GM19023 (cell line): ENCODE results near the gene KLHL2.
A peak's percentile ranks its signal among the peaks of the same experiment; 100 is the strongest.

Source experiments
- ATAC-seq: cut with Tn5 transposase; IDR thresholded peaks from one replicate; pipeline ENCODE4 v1.9.1; 2021; ENCODE audit warnings: mild to moderate bottlenecking, moderate library complexity; ENCODE audit not compliant: unreplicated experiment

Gene KLHL2

DNA sequence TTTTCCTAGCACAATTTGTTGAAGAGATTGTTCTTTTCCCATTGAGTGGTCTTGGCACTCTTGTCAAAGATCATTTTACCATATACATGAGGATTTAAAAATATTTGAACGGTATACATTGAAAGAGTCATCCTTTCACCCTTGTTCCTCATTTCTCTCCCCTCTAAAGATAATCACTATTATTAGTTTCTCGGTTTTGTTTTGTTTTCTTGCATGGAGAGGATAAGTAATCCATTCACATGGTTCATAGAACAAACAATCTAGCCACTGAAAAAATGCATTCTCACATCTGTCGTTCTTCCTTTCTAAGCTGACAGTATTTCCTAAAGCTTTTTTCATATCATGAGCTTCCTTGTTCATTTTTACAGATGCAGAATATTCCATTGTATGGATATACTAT, 80.9 kb downstream of the KLHL2 start:
- ATAC-seq: peak; percentile 39

DNA sequence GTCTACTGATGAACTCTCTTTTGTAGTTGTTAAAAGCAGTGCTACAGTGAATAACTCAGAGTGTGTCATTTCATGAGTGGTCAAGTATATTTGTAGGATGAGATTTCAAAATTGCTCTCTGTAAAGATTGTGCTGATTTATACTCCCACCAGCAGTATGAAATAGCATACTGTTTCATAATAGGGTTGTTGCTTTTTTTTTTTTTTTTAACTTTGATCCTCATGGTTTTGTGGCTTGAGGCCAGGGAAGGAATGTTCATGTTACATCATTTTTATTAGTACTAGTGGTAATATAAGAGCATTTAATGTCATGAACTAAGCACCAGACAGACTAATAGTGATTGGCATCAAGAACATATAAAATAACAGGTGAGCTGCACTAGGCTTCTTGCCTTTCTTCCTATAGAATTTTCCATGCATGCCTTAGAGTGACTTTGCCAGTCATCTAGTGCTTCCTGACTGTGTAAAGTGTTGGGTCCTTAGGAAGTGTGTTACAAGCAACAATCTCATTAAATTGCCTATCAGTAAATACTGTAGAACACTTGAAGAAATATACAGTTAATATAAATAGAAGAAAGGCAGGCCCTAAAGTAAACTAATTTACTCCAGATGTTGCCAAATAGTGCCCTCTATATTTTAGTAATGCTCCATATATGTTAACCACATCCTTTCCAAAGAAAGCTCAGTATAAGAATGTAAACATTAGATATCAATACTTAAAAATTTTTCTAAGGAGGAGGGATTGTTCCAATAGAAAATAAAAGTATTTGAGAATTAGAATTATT, 81.5 kb downstream of the KLHL2 start:
- no peak for ATAC-seq

DNA sequence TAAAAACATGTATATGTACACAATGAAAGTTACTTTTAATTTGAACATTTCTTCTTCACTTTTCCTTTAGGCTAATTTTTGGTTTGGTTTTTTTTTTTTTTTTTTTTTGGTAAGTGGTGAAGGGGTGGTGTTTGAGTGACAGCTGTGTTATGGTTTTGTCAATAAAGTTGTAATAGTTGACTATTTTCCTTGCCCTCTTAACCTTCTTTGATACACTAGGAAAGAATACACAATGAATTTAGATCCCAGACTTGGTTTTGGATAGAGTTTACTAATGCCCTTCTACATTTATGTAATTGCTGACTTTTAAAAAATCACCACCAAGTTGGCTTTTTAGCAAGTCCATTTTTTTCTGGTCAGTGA, 82.0 kb downstream of the KLHL2 start:
- ATAC-seq: no peak

DNA sequence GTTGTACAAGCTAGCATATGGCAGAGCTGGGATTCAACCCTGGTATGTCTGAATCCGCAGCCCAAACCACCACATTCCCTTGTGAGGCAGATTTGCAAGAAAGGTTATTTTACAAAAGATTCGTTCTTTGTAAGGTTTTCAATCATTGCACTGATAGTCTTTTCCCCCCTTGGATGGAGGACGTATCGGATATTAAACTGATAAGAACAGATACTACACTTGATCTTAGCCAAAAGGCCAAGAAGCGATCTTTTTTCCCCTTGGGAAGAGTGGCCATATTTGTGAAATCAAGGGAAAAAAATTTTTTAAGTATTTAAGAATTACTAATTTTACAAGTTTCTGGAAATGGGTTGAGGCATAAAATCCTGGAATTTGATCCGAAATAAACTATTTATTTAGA, 85.7 kb downstream of the KLHL2 start:
- ATAC-seq: no peak

DNA sequence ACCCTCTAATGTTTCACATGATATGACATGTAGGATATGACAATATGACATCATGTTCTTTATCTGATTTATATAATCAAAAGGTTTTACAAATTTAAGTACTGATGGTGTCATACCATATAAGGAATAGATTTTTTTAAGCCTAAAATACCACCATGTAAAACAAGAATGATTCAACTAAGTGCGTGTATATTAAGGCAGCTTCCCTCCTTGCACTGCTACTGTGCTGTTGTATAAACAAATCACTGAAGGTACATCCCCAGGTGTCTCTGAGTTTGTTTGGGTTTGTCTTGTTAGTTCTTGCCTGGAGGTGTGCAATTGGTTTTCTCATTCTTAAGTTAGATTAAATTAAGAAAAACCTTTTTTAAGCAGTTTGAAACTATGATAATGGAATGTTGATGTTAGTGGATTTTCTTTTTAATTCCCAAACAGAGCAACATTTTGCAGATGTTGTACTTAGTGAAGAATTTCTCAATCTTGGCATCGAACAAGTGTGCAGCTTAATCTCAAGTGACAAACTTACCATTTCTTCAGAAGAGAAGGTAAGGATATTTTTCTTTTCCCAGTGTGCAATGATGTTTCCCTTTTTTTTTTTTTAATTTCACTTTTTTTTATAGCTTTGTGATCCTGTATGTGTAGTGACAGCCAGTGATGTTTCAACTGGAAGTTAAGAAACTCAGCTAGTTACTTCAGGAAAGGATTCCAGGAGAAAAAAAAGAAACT, 86.7 kb downstream of the KLHL2 start:
- no peak for ATAC-seq

DNA sequence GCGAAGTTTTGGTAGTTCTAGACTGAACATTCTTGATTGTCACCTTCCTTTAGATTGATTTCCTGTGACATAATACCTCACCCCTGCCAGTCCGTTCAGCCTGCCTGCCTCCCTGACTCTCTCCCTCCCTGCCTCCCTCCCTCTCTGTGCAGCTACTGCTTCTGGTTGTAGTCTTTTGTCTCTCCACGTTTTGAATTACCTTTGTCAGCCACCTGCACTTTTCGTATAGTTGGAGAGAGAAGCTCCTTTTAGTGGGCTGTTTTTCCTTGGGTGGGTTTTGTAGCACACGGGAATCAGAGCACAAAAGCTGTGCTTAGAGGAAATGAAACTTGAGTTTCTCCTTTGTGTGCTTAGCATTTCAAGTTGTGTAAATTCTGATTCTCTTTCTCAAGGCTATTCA, 87.5 kb downstream of the KLHL2 start:
- ATAC-seq: peak; percentile 95

DNA sequence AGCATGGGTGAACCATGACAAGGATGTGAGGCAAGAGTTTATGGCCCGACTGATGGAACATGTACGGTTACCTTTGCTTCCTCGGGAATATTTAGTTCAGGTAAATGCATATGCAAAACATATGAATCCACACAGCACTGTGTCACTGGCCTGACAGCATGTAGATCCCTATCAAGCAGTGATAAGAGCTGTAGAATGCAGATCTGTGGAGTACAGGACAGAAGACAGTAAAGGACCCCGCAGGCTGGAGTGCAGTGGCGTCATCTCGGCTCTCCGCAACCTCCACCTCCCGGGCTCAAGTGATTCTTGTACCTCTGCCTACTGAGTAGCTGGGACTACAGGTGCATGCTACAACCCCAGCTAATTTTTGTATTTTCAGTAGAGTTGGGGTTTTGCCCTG, 90.3 kb downstream of the KLHL2 start:
- no peak for ATAC-seq

DNA sequence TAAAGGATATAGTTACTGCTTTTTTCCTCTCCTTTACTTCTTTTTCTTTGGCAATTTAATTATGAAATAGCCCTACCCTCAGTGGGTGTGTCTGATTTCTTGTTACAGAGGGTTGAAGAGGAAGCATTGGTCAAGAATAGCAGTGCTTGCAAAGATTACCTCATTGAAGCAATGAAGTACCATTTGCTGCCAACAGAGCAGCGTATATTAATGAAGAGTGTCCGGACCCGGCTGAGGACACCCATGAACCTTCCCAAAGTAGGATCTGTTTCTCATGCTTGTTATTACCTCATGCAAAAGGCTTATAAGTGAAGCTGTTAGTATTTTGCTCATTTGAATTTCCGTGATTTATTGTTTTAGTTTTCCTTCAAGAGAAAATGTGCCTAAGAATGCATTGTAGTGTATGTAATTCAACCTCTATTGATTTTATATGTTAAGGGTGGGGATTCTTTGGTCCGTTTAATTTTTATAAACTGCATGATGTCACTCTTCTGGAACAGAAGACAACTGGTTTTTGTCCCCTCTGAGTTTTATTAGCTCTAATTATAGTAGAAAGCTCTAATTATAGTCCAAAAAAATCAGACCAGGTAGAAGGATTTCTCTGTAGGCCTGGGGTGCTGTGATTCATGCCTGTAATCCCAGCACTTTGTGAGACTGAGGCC, 92.2 kb downstream of the KLHL2 start:
- ATAC-seq: no peak

DNA sequence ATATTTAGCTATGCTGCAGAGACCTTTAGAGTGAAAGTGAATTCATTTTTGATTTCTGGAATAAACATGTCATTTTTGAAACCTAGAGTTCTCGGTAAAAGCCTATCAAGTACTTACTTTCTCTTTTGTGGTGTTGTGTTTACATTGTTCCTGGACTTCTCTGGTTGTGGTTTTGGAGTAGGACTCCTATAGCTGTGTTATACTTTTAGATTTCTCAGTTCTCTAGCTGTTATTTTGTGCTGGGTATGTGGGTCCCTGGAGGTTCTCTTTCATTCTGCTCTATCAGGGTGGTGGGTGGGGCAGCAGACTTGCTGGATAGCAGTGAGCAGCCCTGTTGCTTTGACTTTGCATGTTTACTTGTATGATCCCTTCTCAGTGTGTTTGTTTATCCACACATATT, 94.5 kb downstream of the KLHL2 start:
- peak; percentile 64 for ATAC-seq

DNA sequence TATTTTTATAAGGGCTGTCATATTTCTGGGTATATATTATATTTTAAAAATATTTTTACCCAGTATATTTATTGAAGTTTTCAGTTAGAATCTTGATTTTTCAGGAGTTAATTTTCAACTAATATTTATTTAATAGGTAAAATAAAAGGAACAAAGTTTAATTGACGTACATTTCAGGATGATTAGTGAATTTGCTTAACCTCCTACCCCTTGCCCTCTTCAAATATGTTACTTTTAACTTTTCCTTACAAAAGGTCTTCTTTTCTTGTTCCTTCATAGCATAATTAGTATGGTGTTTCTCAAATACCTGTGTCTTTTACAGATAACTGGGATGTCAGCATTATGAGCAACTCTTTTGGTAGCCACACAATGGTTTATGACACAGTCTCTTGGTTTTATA, 95.3 kb downstream of the KLHL2 start:
- ATAC-seq: no peak

DNA sequence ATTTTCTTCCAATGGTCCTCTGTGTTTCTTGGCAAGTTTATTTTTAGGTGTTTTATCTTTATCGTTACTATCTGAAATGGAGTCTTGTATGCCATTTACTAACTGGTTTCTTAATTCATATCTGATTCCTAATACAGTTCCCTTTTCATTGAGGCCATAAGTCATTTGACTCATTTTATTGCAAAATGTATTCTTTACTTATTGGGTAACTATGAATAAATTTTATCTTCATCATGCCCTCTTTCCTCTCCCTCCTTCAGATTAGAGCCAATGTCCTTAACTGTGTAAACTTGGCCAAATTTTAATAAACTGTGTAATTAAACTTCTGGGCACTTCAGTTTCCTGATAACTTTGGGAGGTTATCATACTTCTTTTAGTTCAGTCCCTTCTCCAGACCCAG, 100.8 kb downstream of the KLHL2 start:
- no peak for ATAC-seq

DNA sequence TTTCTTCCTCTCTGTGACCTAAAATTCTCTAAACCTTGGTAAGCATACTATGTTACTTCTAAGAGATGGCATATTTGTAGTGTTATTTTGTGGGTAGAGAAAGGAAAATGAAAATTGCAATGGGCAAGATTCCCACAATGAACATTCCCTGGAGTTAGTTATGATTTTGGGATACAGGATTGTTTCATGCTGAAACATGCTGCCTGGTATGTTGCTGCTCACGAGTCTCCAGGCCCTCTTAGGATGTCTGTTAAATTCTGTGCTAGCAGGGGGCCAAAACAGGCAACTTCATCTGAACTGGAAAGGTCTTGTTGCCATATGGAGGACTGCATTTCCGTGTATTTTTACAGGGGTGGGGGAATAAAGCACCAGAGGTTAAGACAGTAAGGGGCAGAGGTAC, 101.2 kb downstream of the KLHL2 start:
- ATAC-seq: no peak

DNA sequence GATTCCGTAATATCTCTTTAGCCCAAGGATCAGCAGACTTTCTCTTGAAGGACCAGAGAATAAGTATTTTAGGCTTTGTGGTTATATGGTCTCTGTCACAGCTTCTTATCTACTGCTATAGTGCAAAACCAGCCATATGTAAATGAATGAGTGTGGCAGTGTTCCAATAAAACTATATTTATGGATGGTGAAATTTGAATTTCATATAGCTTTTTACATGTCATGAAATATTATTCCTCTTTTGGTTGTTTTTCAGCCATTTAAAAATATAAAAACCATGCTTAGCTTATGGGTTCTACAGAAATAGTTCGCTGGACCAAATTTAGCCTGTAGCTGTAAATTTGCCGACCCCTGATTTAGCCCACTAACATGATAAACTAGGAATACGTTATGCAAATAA, 102.1 kb downstream of the KLHL2 start:
- ATAC-seq: no peak

DNA sequence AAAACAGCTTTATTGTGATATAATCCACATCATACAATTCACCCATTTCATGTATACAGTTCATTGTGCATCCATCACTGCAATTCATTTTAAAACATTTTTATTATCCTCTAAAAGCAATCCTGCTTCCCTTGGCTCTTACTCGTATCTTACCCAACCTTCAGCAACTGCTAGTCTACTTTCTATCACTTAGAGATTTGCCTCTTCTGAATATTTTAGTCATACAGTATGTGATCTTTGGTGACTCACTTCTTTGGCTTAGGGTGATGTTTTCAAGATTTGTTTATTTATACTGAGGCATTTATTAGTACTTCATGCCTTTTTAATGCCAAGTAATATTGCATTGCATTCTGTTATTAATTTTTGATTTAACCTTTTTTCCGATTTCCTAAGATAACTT, 105.1 kb downstream of the KLHL2 start:
- no peak for ATAC-seq

DNA sequence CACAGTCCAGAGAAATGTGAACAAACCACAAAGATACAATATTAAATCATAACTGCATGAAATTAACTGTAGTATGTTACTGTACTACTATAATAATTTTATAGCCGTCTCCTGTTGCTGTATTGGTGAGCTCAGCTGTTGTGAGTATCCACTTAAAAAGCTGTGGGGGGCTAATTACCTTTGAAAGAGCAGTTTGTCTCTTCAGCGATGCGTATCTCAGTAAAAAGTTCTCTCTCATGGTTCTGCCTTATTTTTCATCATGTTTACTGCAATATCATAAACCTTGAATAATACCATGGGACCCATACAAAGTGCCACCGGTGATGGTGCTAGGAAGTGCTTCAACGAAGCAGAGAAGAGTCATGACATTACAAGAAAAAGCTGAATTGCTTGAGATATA, 111.7 kb downstream of the KLHL2 start:
- ATAC-seq: no peak

DNA sequence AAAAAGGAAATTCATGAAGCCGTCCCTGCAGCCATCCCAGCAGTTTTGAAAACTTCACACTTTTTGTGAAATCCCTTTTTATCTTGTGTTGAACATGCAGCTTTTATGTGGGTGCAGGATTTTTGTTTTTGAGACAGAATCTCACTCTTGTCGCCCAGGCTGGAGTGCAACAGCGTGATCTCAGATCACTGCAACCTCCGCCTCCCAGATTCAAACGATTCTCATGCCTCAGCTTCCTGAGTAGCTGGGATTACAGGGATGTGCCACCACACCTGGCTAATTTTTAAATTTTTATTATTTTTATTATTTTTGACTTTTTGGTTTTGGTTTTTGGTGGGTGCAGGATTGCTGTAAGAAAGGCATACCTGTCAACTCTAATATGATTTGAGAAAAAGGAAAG, 112.1 kb downstream of the KLHL2 start:
- no peak for ATAC-seq

DNA sequence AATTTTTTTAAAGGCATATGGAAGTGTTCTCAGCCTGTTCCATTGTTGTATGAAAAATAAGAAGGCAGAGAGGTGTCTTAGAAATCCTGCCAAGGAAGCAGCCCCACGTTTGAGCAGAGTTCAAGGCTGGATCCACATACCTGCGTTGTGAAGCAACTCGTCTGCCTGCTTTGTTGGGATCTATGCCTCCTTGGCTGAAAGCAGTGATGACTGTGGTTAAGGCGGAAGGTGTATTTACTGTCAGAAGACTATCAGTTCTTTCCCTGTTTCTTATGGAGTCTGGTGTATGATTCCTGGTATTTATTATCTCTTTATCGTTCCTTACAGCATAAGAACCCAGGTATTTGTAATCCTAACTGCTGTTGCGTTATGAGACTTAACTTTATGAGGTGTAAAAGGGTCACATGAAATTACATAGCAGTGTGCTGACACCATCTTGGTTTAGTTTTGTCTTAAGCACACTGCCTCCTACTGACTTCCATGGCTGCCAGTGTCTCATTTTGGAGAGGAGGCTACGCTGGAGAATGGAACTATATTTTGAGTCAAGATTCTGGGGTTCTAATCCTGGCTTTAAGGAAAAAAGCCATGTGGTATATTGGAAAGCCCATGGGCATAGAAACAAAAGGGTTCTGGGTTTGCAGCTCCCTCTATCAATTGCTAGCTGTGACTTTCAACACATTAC, 117.0 kb downstream of the KLHL2 start:
- no peak for ATAC-seq

DNA sequence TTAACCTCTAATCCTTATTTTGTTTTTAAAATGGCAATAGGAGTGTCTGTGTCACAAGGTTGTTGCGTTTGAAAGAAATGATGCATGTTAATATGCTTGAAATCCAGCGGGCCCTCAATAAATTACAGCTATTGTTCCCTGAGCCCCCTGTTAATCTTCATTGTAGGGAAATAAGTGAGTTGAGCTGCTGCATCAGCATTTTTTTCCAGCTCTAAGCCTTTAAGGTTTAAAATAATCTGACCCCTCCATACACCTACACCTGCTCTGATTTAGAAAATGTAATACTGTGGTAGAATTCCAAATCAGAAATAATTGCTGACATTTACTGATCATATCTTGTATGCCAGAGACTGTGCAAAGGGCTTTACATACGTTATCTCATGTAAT, 117.5 kb downstream of the KLHL2 start:
- no peak for ATAC-seq

DNA sequence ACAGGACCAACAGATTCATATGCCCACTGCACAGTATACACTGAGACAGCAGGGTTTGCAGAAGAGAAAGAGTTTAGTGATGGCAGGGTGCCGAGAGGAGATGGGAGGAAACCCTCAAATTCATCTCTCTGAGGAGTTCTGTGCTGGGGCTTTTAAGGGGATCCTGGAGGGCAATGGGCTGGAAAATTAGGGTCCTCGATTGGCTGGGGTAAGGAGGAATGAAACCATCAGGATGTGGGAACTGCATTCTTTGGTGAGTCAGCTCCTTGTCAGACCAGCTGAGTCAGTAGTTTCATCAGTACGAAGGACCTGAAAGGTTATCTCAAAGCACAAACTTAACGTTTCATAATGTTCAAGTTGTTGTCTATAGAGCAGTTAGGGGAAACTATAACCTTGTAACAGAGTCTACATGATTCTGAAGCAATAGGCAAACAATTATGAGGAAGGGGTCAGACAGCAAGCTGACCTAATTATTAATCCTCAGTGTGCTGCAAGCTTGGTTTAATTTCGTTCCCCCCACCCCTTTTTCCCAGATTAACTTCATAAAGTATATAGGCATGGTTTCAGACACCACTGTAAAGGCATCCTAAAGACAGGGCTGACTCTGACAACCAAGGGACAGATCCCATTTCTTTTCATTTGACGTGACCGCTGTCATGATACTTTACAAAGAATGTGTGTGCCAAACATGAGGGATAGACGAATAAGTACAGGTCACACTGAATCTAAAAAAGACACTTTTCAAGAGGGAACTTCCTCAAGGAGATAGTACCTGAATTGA, 118.6 kb downstream of the KLHL2 start:
- no peak for ATAC-seq

DNA sequence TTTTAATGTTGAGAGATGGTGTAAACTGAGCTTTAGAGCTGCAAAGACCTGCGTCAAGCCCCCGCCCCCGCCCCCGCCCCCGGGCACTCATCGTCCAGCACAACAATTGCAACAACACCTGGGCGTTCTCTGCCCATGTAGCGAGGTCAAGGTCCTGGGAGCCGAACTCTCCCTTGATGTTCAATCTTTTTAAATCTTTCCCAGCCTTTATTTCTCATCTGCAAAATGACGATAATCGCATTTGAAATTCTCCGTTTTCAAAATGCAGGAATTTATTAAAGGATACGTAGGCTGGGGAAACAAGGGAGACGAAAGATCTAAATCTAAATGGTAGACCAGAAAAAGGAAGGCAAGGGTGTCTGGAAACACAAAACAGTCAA, 119.5 kb downstream of the KLHL2 start:
- ATAC-seq: peak; percentile 9
